Measurements from ENCODE around the gene RNF180. TPM values are rescaled to one million over a fixed set of nuclear protein-coding genes. Genes with fewer than 3 reads are reported as not detected.

The RNF180 gene
- total RNA-seq, 1 experiment from 2014 or later, result 7.8 TPM

- in situ Hi-C loops (cut with HindIII; ENCODE audit: low pct_unique_long_range_greater_than_20kb, low sequenced_read_pairs), result no loop called here
- ATAC-seq (no peak), DNase-seq (ENCODE audit: low read depth, low spot score) (no peak)
- ChIA-PET POLR2A (no interaction called here), CTCF (no interaction called here)
- intact Hi-C loops (cut with micrococcal nuclease; ENCODE audit: unreplicated experiment), result no loop called here
- BruUV-seq (replicated peaks), result no TSS peak
- H3K36me3 ChIP-seq (ENCODE audit: control insufficient read depth, insufficient read depth, low read length), result no peaks in the 10 kb centered on the region
- no peaks in the 10 kb centered on the region for H3K27me3 ChIP-seq (ENCODE audit: control insufficient read depth, insufficient read depth, low read length)
- no peak overlapping the region for H3K27ac ChIP-seq (ENCODE audit: low read length)
- no peaks in the 10 kb centered on the region for H3K9me3 ChIP-seq (ENCODE audit: control insufficient read depth, insufficient read depth, low read depth, low read length)
- no peaks in the 10 kb centered on the region for H3K4me1 ChIP-seq (ENCODE audit: control insufficient read depth, insufficient read depth, low read length)
- H3K4me3 ChIP-seq (ENCODE audit: low read depth in 2 of 2, low read length in 2 of 2), result no peak overlapping the region
- no peak for TF ChIP-seq TCF7L2 (IDR thresholded peaks at IDR 0.05; ENCODE audit: low read depth, low read length)
- TF ChIP-seq SIN3A (IDR thresholded peaks at IDR 0.05; ENCODE audit: borderline replicate concordance, insufficient read depth, low read depth, low read length), result no peak
- TF ChIP-seq POLR2AphosphoS5 (IDR thresholded peaks at IDR 0.05; ENCODE audit: low read depth, low read length), result no peak
- TF ChIP-seq CTCF (IDR thresholded peaks at IDR 0.05), result no peak
- no peak for TF ChIP-seq REST (IDR thresholded peaks at IDR 0.05; ENCODE audit: insufficient read depth in 1 of 2, low read depth in 2 of 2, low read length in 1 of 2)
These were observed 25.1 kb downstream of the RNF180 start for GRCh38 chr5:64190562-64191306.

GRCh38 chr5:64195981-64196380 lies 30.3 kb downstream of the RNF180 start:
- no TSS peak for BruUV-seq (replicated peaks)
- intact Hi-C loops (cut with micrococcal nuclease; ENCODE audit: unreplicated experiment) (no loop called here), in situ Hi-C loops (cut with HindIII; ENCODE audit: low pct_unique_long_range_greater_than_20kb, low sequenced_read_pairs) (no loop called here)
- Histone ChIP-seq H3K9me3 (ENCODE audit: control insufficient read depth, insufficient read depth, low read depth, low read length) (no peaks in the 10 kb centered on the region), H3K27me3 (ENCODE audit: control insufficient read depth, insufficient read depth, low read length) (no peaks in the 10 kb centered on the region), H3K4me1 (ENCODE audit: control insufficient read depth, insufficient read depth, low read length) (no peaks in the 10 kb centered on the region), H3K4me3 (ENCODE audit: low read depth in 2 of 2, low read length in 2 of 2) (no peak overlapping the region), H3K36me3 (ENCODE audit: control insufficient read depth, insufficient read depth, low read length) (no peaks in the 10 kb centered on the region), H3K27ac (ENCODE audit: low read length) (no peak overlapping the region)
- DNase-seq (ENCODE audit: low read depth, low spot score), result no peak
- no peak for ATAC-seq
- ChIA-PET POLR2A (no interaction called here), CTCF (no interaction called here)
- TF ChIP-seq CTCF (IDR thresholded peaks at IDR 0.05) (no peak), TCF7L2 (IDR thresholded peaks at IDR 0.05; ENCODE audit: low read depth, low read length) (no peak), SIN3A (IDR thresholded peaks at IDR 0.05; ENCODE audit: borderline replicate concordance, insufficient read depth, low read depth, low read length) (no peak), POLR2AphosphoS5 (IDR thresholded peaks at IDR 0.05; ENCODE audit: low read depth, low read length) (no peak)

Measured in Panc1 (cell line).